ENCODE results near the gene MYO3B. TPM values are rescaled to one million over a fixed set of nuclear protein-coding genes. Genes with fewer than 3 reads are reported as not detected.

Gene MYO3B
- polyA plus RNA-seq, 1 donor (not counting 4 experiments of a cell fraction or from before 2014, with no cell fraction given), result 4.4 TPM

DNA sequence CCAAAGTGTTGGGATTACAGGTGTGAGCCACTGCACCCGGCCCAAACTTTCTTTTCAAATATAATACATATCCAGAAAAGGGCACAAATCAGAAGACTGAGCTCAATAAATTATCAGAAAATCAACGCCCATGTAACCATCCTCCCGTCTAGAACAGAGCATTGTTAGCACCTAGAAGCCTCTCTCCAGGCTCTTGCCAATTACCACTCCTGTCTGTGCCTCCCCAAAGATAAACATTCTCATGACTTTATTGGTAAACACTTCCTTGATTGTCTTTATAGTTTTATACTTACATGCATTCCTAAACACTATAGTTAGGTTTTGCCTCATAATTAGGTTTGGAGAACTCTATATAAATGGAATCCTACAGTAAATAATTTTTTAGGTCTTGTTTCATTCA, 478.7 kb downstream of the MYO3B start:
- dilution Hi-C loops (cut with MboI; ENCODE audit: extremely low pct_ligation_motif_present, low sequenced_read_pairs), result no loop called here
- Histone ChIP-seq H3K9me1 (ENCODE audit: control insufficient read depth, extremely low read depth, insufficient read depth, low read length) (no peaks in the 10 kb centered on the region), H4K20me1 (ENCODE audit: control insufficient read depth, extremely low read depth, insufficient read depth, low read length) (no peaks in the 10 kb centered on the region), H3K79me2 (ENCODE audit: control insufficient read depth, insufficient read depth, low read length) (no peaks in the 10 kb centered on the region), H3K4me3 (ENCODE audit: control insufficient read depth in 2 of 3, extremely low read depth in 1 of 3, insufficient read depth in 2 of 3, low read depth in 1 of 3, low read length in 3 of 3) (no peak overlapping the region), H3K9me3 (ENCODE audit: control insufficient read depth, low read depth, low read length) (no peaks in the 10 kb centered on the region), H2AFZ (ENCODE audit: control insufficient read depth, low read length) (no peak overlapping the region), H3K36me3 (ENCODE audit: control insufficient read depth in 2 of 2, extremely low read depth in 1 of 2, insufficient read depth in 2 of 2, low read length in 2 of 2) (no peaks in the 10 kb centered on the region), H3K27ac (ENCODE audit: control insufficient read depth, insufficient read depth, low read length) (no peak overlapping the region), H3K9ac (ENCODE audit: control insufficient read depth, extremely low read depth, insufficient read depth, low read length) (no peak overlapping the region), H3K4me1 (ENCODE audit: control insufficient read depth, extremely low read depth, insufficient read depth, low read length) (no peaks in the 10 kb centered on the region), H3K4me2 (ENCODE audit: control insufficient read depth, extremely low read depth, insufficient read depth, low read depth, low read length) (no peak overlapping the region), H3K27me3 (ENCODE audit: control insufficient read depth, extremely low read depth, insufficient read depth, low read length) (no peaks in the 10 kb centered on the region)
- no peak for TF ChIP-seq EZH2 (IDR thresholded peaks at IDR 0.05; ENCODE audit: low read length)
- TF ChIP-seq CTCF (optimal IDR thresholded peaks at IDR 0.05 in 1 of 3, IDR thresholded peaks at IDR 0.05 in 1 of 3, conservative IDR thresholded peaks at IDR 0.05 in 1 of 3; ENCODE audit: extremely low read depth in 1 of 3, insufficient read depth in 2 of 3, low read length in 3 of 3), result no peak
- no peak for FAIRE-seq
- no peak for DNase-seq (ENCODE audit: low read depth, low spot score)

GRCh38 chr2:170660409-170660808, 482.5 kb downstream of the MYO3B start:
- Histone ChIP-seq H4K20me1 (ENCODE audit: control insufficient read depth, extremely low read depth, insufficient read depth, low read length) (no peaks in the 10 kb centered on the region), H3K79me2 (ENCODE audit: control insufficient read depth, insufficient read depth, low read length) (no peaks in the 10 kb centered on the region), H3K9me3 (ENCODE audit: control insufficient read depth, low read depth, low read length) (no peaks in the 10 kb centered on the region), H2AFZ (ENCODE audit: control insufficient read depth, low read length) (no peak overlapping the region), H3K4me2 (ENCODE audit: control insufficient read depth, extremely low read depth, insufficient read depth, low read depth, low read length) (no peak overlapping the region), H3K27ac (ENCODE audit: control insufficient read depth, insufficient read depth, low read length) (no peak overlapping the region), H3K4me3 (ENCODE audit: control insufficient read depth in 2 of 3, extremely low read depth in 1 of 3, insufficient read depth in 2 of 3, low read depth in 1 of 3, low read length in 3 of 3) (no peak overlapping the region), H3K9me1 (ENCODE audit: control insufficient read depth, extremely low read depth, insufficient read depth, low read length) (no peaks in the 10 kb centered on the region), H3K4me1 (ENCODE audit: control insufficient read depth, extremely low read depth, insufficient read depth, low read length) (no peaks in the 10 kb centered on the region), H3K9ac (ENCODE audit: control insufficient read depth, extremely low read depth, insufficient read depth, low read length) (no peak overlapping the region), H3K36me3 (ENCODE audit: control insufficient read depth in 2 of 2, extremely low read depth in 1 of 2, insufficient read depth in 2 of 2, low read length in 2 of 2) (no peaks in the 10 kb centered on the region), H3K27me3 (ENCODE audit: control insufficient read depth, extremely low read depth, insufficient read depth, low read length) (no peaks in the 10 kb centered on the region)
- TF ChIP-seq CTCF (optimal IDR thresholded peaks at IDR 0.05 in 1 of 3, IDR thresholded peaks at IDR 0.05 in 1 of 3, conservative IDR thresholded peaks at IDR 0.05 in 1 of 3; ENCODE audit: extremely low read depth in 1 of 3, insufficient read depth in 2 of 3, low read length in 3 of 3) (no peak), EZH2 (IDR thresholded peaks at IDR 0.05; ENCODE audit: low read length) (no peak)
- FAIRE-seq (no peak), DNase-seq (ENCODE audit: low read depth, low spot score) (no peak)
- dilution Hi-C loops (cut with MboI; ENCODE audit: extremely low pct_ligation_motif_present, low sequenced_read_pairs), result no loop called here
